GM19238 (cell line): Measurements from ENCODE around the gene TM2D3.
"Not testable (repeated sequence)": the region's sequence is repeated elsewhere in the genome, so short reads cannot be mapped to it uniquely, and the experiment has no call there.

Experiments used
- DNase-seq: peaks from one replicate; pipeline ENCODE4 v3.0.0; 2011; ENCODE audit warnings: low spot score; ENCODE audit not compliant: insufficient read length

Gene TM2D3

DNA sequence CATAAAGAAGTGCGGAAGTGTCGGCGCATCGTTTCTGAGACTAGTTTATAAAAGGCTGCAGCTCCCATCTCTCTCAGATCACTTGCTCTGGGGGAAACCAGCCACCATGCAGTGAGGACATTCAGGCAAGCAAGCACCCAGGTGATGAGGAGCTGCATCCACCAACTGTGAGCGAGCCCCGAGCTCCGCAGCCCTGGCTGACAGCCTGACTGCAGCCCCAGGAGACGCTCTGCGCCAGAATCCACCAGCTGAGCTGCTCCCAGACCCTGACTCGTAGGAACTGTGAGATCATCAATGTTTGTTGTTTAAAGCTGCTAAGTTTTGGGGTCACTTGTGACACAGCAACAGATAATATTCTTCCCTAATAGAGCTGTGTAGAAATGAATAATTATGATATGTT lies 5.0 kb upstream of the TM2D3 start:
- DNase-seq, result no peak

DNA sequence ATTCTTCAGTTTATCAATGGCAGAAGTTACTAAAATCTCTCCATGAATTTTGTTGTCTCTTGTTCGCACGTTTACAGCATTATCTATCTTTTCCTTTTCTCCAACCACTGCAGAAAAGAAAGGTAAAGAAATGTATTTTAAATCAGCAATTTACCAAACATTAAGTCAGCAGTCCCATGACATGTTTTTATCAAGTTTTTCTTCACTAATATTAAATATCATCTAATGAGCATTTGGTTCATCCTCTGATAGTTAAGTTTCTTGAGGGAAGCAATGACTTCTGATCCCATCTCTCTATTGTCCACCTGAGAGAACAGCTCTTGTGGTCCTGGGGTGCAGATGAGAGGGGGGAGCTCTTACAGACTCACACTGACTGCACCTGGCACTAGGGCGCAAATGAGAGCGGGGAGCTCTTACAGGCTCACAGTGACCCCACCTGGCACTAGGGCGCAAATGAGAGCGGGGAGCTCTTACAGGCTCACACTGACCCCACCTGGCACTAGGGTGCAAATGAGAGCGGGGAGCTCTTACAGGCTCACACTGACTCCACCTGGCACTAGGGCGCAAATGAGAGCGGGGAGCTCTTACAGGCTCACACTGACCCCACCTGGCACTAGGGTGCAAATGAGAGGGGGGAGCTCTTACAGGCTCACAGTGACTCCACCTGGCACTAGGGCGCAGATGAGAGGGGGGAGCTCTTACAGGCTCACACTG lies 2.6 kb upstream of the TM2D3 start:
- DNase-seq, result not testable (repeated sequence)

DNA sequence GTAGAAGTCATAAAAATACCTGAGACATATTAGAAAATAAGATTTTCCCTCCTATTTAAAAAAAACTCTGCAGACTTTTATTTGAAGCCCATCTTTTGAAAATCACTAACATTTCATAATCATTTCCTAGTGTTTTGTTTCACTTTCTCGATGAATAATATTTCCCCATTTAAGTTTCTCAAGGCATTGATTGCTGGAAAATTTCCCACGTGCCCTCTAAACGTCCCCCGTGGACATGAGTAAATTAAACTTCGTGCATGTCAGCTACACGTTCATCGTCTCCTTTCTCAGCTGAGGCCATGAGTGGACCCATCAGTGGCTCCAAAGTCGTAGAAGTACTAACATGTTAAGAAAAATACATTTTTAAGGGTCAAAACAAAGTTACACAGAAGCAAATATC lies 2.0 kb upstream of the TM2D3 start:
- no peak for DNase-seq

DNA sequence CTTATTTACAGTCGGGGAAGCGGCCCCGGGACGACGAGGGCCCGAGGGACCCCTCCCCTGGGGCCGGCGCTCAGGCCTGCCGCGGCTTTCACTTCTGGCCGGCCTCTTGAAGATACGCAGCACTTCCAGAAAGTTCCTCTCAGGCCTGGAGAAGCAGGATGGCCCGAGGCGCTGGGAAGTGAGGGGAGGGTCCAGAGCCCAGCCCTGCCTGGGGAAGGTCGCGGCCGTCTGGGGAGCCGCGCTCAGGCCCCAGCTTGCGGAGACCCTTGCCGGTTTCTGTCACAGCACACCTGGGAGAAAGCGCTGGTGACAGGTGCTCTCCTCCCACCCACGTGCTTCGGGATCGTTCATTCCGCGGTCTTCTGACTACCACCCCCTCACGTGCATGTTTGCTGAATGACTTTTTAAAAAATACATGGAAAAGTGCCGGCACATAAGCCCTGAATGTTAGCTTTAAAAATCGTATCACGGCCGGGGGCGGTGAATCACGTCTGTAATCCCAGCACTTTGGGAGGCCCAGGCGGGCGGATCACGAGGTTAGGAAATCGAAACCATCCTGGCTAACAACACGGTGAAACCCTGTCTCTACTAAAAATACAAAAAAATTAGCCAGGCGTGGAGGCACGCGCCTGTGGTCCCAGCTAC lies 727 bp upstream of the TM2D3 start:
- no peak for DNase-seq

DNA sequence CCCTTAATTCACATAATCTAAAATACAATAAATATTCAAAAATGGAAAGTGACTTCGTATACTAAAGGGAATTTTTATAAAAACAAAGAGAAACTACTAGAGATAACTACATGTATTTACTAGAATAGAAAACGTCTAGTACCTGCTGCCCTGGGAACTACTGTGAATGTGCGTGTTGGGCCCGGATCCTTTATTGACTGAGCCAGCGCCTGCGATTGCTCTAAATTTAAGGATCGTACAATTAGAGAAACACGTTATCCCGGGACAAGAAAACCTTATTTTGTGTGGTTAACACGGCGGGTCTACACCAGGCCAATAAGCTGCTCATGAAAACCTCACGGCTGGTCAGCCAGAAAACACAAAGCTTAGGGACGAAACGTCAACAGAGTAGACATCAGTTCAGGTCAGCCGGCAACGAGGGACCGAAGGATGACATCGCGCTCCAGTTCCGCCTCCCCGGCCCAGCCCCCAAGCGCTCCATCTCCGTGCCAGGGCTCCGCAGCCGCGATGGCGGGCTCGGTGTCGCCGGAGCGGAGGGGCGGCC lies 555 bp downstream of the TM2D3 start:
- DNase-seq, result no peak

DNA sequence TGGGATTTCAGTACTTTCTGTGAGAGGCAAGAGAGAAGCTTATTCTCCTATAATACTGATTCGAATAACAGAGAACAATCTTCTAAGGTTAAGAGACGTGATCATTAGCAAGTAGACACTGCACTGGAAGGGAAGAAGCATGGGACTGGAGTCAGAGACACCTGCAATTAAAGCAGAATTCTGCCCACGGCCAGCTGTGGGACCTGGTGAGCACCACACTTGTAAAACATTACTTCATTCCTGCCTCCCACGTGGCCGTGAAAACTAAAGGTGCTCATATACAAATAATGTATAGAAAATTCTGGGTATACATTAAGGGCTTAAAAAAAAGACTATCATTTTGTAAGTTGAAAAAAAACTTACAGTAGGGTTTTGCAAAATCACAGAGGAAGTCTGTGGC lies 2.0 kb downstream of the TM2D3 start:
- no peak for DNase-seq

DNA sequence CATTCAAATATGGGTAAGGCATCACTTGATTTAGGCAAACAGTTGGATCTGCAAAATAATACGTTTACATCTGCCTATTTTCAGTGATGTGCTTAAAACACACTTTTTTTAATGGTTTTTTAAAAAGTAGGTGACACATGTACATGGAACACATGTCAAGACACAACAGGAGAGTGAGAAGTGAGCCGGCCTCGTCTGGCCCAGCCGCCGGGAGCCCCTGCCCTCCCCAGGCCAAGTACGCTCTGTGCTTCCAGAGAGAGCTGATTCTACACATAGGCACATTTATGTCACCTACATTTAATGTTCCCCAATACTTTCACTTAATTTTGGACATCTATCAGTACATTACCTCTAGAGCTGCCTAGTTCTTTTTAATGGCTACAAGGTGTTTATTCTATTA lies 3.8 kb downstream of the TM2D3 start:
- DNase-seq, result no peak

DNA sequence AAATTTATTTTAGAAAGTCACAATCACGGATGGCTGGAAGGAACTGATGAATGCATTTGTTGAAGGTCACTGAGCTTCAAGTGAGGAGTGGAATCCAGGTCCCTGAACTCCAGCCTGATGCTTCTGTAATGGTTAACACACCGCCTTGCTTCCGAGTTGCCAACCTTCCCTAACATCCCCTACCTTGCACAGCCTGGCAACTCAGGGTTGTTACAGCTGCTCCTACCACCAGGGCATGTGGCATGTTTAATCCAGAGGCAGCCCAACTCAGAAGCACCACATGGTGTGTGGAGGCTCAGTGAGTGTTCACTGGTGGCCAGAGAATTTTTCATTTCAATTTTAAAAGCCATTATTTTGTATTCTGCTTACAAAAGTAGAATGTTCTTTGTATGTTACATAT lies 4.9 kb downstream of the TM2D3 start:
- no peak for DNase-seq

DNA sequence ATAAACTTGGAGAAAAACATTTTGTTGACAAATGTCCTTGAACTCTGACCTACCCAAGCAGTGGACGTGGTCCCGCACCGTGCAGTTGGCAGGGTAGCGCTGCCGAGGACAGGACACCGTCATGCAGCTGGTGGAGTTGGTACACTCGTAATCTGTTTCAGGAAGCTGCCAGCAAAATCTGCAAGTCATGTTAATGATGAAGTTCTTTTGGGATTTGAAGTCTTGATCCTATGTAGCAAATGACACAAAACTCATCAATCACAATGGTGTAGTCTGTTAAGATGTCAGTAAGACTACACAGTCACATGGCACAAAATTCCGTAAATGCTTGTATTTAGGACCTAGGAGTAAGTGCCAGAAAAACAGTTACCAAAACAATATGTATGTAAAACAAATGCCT lies 5.5 kb downstream of the TM2D3 start:
- no peak for DNase-seq

DNA sequence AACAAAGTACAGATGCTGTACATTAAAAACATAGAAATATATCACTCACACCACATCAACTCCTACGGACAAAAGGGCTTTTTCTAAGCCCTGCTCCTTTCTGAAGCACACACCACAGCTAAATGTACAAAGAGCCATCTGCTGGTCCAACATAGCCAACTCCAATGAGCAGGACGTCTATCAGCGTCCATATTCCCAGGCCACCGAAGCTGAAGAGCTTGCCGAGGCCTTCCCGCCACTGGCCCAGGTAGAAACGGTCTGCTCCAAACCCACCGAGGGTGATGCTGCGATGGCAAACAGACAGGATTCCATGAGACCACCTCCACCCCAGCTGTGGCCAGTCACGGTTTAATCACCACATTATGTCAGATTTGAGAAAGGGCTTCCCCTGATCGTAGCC lies 9.8 kb downstream of the TM2D3 start:
- no peak for DNase-seq

DNA sequence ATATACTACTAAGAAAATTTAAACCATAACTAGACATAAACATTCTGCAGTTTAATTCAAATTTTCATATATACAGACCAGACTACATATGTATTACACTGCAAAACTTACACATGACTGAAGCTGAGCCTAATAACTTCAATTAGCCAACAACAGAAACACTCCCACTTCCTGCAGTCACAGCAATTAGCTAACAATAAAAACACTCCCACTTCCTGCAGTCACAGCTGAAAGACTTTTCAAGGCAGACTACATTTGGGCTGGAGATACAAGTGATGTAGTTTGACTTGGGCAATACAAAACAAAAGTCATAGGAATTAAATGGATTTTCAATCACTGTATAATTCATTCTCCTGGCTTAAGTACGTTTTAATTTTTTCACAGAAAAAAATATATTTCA lies 10.3 kb downstream of the TM2D3 start:
- DNase-seq, result no peak

DNA sequence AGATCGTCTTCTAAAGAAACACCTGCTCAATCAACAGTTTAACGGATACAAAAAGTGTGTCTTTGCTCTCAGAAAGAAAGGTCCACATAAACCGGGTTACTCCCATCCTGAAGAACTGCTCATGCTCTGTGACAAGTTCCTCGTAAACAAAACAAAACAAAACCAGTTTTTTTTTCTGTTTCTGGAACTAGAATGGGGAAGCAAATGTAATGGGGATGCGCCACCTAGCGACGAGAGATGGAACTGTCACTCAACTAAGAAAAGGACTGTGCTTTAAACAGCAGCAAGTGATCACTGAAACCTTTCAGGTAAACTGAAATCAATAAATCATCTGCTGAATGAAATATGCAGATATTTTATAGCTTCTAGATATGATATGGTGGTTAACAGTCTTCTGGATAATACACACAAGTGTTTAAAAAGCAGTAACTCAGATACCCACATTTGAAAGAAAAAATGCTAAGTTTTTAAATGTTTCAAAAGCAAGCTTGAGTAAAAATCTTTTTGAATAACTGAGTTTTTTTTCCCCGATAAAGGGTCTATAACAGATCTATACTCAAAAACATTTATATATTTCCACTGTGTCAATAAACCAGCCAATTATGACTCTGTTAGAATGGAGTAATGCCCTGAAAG lies 10.9 kb downstream of the TM2D3 start:
- DNase-seq, result peak; percentile 30

DNA sequence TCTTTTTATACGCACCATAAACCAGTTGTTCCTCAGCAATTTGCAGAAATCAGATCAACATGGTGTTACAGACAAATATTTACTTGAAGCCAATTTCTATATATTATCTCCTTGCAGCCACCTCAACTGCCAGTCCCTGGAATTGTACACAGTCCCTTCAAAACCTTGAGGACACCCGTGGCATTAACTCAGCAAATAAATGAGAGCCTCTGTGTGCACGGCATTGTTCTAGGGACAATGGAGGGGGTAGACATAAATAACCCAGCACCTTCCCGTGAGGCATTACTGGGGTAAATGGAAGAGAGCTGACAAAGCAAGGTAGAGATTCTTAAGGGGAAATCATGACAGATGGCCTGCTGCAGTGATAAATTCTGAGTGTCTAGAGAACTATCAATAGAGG lies 12.5 kb downstream of the TM2D3 start:
- no peak for DNase-seq

DNA sequence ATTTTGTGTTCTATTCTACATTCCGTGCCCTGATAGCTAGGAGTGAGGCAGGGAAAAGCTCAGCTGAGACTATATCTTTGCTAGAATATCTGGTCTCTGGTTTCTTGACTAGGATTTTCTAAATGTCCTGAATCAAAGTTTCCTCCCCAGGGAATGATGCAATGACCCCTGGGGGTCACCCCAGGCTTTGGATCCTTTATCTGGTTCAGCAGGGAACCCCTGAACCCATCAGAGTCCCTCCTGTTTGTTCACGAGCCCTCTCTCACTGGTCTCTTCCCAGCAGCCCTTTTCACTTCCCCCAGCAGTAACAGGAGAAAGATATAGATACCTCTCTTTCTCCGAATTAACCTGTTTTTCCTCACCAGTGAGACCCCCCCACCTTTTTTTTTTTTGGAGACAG lies 14.3 kb downstream of the TM2D3 start:
- DNase-seq, result no peak

DNA sequence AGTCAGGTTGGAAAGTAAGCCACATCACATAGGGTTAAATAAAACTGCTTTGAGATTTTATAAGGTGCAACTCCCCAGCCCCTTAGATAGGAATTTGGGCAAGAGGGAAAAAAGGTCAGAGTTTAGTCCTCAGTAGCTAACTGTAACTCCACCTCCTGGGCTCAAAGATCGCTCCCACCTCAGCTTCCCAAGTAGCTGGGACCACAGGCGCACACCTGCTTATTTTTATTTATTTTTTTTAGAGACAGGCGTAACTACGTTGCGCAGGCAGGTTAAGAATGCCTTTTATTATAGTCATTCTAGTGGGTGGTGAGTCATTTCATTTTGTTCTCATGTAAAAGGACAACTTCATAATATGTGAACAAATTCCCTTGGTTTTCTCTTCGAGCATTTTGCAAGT lies 14.7 kb downstream of the TM2D3 start:
- no peak for DNase-seq

DNA sequence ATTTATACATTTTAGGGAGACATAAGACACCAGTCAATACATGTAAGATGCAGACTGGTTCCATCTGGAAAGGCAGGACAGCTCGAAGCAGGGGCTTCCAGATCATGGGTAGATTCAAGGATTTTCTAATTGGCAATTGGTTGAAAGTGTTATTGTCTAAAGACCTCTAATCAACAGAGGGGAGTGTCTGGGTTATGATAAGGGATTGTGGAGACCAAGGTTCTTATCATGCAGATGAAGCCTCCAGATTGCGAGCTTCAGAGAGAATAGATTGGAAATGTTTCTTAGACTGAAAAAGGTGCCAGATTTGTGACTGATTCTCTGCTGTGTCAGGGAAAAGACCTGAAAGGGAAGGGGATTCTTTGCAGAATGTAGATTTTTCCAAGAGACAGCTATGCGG lies 15.1 kb downstream of the TM2D3 start:
- DNase-seq, result no peak

DNA sequence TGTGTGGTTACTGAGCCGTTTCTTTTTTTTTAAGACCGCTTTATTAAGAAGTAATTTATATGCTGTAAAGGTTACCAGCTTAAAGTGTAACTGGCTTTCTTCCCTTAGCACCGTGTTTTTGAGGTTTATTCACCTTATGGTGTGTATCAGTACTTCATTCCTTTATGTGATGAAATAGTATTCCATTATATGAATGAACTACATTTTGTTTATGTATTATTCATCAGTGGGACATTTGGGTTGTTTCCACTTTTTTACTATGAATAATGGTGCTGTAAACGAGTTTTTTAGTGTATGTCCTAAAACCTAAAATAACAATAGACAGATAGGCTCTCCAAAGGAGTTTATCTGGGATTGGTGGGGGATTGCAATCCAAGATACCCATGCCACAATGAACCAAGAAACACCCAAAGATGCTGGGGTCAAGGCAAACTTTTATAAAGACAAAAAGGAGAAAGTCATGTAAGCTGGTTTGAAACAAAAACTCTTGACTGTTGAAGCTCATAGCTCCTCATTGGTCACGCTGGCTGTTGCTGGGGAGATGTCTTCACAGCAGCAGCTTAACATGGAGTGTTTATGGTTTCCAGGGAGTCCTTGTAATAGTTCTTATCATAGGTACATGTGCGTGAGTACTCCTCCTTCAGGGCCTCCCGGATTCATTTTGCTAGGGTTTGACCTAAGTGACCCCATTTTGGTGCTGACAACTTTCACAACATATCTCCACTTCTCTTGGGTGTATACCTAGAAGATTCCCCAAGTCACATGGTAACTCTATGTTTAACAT lies 16.0 kb downstream of the TM2D3 start:
- DNase-seq, result no peak

DNA sequence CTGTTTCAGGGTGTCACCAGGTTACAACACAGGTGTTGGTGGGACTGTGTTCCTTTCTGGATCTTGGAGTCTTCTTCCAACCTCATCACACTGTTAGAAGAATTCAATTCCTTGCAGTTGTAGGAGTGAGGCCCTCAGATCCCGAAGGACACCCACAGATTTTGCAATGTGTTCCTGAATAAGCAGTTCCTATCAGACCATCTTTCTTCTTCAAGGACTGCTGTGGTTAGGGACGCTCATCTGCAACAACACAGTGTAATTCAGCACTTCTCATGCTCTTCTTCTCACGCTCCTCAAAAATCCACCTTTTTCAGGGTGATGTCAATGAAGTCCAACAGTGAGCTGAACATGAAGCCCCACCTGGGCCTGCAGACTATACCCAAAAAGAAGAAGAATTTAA lies 18.8 kb downstream of the TM2D3 start:
- DNase-seq, result no peak

DNA sequence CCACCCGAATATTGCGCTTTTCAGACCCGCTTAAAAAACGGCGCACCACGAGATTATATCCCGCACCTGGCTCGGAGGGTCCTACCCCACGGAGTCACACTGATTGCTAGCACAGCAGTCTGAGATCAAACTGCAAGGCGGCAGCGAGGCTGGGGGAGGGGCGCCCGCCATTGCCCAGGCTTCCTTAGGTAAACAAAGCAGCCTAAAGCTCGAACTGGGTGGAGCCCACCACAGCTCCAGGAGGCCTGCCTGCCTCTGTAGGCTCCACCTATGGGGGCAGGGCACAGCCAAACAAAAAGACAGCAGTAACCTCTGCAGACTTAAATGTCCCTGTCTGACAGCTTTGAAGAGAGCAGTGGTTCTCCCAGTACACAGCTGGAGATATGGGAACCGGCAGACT lies 25.5 kb downstream of the TM2D3 start:
- DNase-seq, result not testable (repeated sequence)

DNA sequence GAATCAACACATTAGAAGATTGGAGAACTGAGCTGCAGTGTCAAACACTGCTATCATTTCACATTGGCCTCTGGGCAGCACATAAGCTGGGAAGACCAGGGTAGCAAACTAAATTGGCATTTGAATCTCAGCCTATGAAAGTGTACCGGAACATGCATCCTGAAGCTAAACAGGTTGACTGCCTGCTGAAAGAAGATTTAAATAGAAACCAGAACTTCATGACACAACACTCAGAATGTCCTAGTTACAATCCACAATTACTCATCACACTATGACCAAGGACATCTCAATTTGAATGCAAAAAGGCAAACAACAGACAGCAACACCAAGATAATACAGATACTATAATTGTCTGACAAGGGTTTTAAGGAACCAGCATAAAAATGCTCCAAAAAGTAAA lies 26.2 kb downstream of the TM2D3 start:
- DNase-seq, result no peak

DNA sequence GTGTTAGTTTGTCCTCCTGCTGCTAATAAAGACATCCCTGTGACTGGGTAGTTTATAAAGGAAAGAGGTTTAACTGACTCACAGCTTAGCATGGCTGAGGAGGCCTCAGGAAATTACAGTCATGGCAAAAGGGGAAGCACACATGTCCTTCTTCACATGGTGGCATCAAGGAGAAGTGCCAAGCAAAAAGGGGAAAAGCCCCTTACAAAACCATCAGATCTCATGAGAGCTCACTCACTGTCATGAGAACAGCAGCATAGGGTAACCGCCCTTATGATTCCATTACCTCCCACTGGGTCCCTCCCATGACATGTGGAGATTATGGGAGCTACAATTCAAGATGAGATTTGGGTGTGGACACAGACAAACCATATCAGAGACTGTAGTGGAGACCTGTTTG lies 27.0 kb downstream of the TM2D3 start:
- DNase-seq, result no peak
